Neuronal stem cell (in vitro differentiated cells): ENCODE measurements around the gene BRINP1.

ENCODE experiments used
- DNase-seq: peaks from one replicate; pipeline ENCODE4 v3.0.0-alpha.2; 2013; ENCODE audit warnings: low spot score
- H2AFZ ChIP-seq: one replicate; pipeline ENCODE4 v1.6.1; 2013; ENCODE audit warnings: mild to moderate bottlenecking, low read length, inconsistent platforms
- H2AK5ac ChIP-seq: 2 replicates; pipeline ENCODE4 v1.6.1; 2013; ENCODE audit warnings: low read depth, mild to moderate bottlenecking, inconsistent platforms, low read length, moderate library complexity, mixed read lengths
- H2BK120ac ChIP-seq: 2 replicates; pipeline ENCODE4 v1.6.1; 2013; ENCODE audit warnings: low read depth, mild to moderate bottlenecking, inconsistent platforms, low read length, moderate library complexity, mixed read lengths
- H2BK12ac ChIP-seq: one replicate; pipeline ENCODE4 v1.6.1; 2013; ENCODE audit warnings: low read length, inconsistent platforms
- H2BK15ac ChIP-seq: 2 replicates; pipeline ENCODE4 v1.6.1; 2013; ENCODE audit warnings: mild to moderate bottlenecking, low read length, inconsistent platforms, mixed read lengths
- H2BK5ac ChIP-seq: one replicate; pipeline ENCODE4 v1.6.1; 2013; ENCODE audit warnings: inconsistent platforms, mild to moderate bottlenecking, low read length, moderate library complexity
- H3K14ac ChIP-seq: one replicate; pipeline ENCODE4 v1.6.1; 2013; ENCODE audit warnings: low read length, inconsistent platforms
- H3K18ac ChIP-seq: 2 replicates; pipeline ENCODE4 v1.6.1; 2013; ENCODE audit warnings: low read length, inconsistent platforms
- H3K23ac ChIP-seq: 2 replicates; pipeline ENCODE4 v1.6.1; 2013; ENCODE audit warnings: low read depth, mild to moderate bottlenecking, mixed read lengths, low read length, inconsistent platforms; ENCODE audit not compliant: poor library complexity
- H3K27ac ChIP-seq: replicated peaks from 3 replicates; pipeline ENCODE4 v1.5.1; 2013; ENCODE audit warnings: low read length, inconsistent platforms
- H3K27me3 ChIP-seq, 3 experiments: 2 replicates each; pipeline ENCODE4 v1.6.1; 2013; ENCODE audit warnings: low read length in 3 of 3, mild to moderate bottlenecking in 2 of 3, inconsistent platforms in 1 of 3, low read depth in 1 of 3, mixed read lengths in 1 of 3, moderate library complexity in 1 of 3; ENCODE audit not compliant: control insufficient read depth in 3 of 3, insufficient read depth in 3 of 3
- H3K36me3 ChIP-seq, 2 donors: replicated peaks in 1 of 2; 2 replicates each; pipeline ENCODE4 v1.6.1; 2013; ENCODE audit warnings: low read length in 2 of 2; ENCODE audit not compliant: control insufficient read depth in 2 of 2, insufficient read depth in 2 of 2
- H3K4ac ChIP-seq: 2 replicates; pipeline ENCODE4 v1.6.1; 2013; ENCODE audit warnings: inconsistent platforms, mild to moderate bottlenecking, low read length, moderate library complexity
- H3K4me1 ChIP-seq, 2 donors: 1 replicate in 1 of 2; 2 replicates in 1 of 2; pipeline ENCODE4 v1.6.1; 2013; ENCODE audit warnings: low read length in 2 of 2, low read depth in 1 of 2; ENCODE audit not compliant: control insufficient read depth in 2 of 2, insufficient read depth in 1 of 2
- H3K4me2 ChIP-seq: one replicate; pipeline ENCODE4 v1.6.1; 2013; ENCODE audit warnings: mild to moderate bottlenecking, low read length, inconsistent platforms; ENCODE audit not compliant: insufficient read depth, poor library complexity, severe bottlenecking
- H3K4me3 ChIP-seq, 2 donors: 2 replicates each; pipeline ENCODE4 v1.5.1; 2013; ENCODE audit warnings: low read length in 2 of 2, mild to moderate bottlenecking in 2 of 2, inconsistent platforms in 1 of 2, moderate library complexity in 1 of 2
- H3K79me1 ChIP-seq: one replicate; pipeline ENCODE4 v1.6.1; 2013; ENCODE audit warnings: low read depth, mild to moderate bottlenecking, inconsistent platforms, low read length, moderate library complexity
- H3K9ac ChIP-seq: one replicate; pipeline ENCODE4 v1.6.1; 2013; ENCODE audit warnings: mild to moderate bottlenecking, low read depth, low read length, inconsistent platforms; ENCODE audit not compliant: poor library complexity
- H3K9me3 ChIP-seq, 2 donors: replicated peaks in 1 of 2; 2 replicates each; pipeline versions ENCODE3 to v1.6.1; 2013; ENCODE audit warnings: low read length in 2 of 2, mild to moderate bottlenecking in 2 of 2, inconsistent platforms in 1 of 2, low read depth in 1 of 2, mixed read lengths in 1 of 2, moderate library complexity in 1 of 2; ENCODE audit not compliant: control insufficient read depth in 2 of 2, insufficient read depth in 1 of 2
- H4K8ac ChIP-seq: one replicate; pipeline ENCODE4 v1.6.1; 2013; ENCODE audit warnings: low read depth, mild to moderate bottlenecking, inconsistent platforms, low read length, moderate library complexity
- H4K91ac ChIP-seq: one replicate; pipeline ENCODE4 v1.6.1; 2013; ENCODE audit warnings: low read length, low read depth, mild to moderate bottlenecking, inconsistent platforms; ENCODE audit not compliant: poor library complexity
- WGBS, 2 donors: extraction: QIAGEN DNeasy Blood & Tissue Kit; methylation state at CpG; one replicate each; pipeline ENCODE4 v1.1.7; 2013; ENCODE audit warnings: missing lambda C conversion rate in 2 of 2, mixed read lengths in 1 of 2; ENCODE audit not compliant: insufficient read length in 2 of 2, insufficient replicate concordance in 1 of 2; ENCODE audit errors: extremely low coverage in 2 of 2; 5-methylcytosine and 5-hydroxymethylcytosine counted together

BRINP1 gene

DNA sequence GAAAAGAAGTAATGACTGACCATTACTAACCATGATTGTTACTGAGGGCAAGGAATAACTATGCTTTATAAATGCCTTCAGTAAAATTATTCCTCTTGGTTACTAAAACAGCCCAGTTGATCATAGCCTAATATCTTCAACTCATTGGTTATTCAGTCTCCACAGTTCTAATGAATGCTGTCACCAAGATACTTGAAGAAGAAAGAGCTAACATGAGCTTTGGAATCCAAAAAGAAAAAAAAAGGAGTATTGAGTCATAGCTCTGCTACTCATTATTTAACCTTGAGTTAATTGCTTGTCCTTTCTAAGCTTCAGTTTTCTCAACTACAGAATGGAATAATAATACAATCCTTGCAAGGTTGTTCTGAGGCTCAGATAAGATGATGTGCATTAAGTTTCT, 187.7 kb downstream of the BRINP1 start:
- peaks cover 0 to 9% of the 10 kb centered on the region in 2 donors for H3K4me1 ChIP-seq
- no peak overlapping the region for H3K4me3 ChIP-seq
- H3K14ac ChIP-seq = no peak overlapping the region
- no peak overlapping the region for H3K27ac ChIP-seq
- H3K4ac ChIP-seq = no peak overlapping the region
- no peak overlapping the region for H4K8ac ChIP-seq
- H3K9ac ChIP-seq = no peak overlapping the region
- no peak overlapping the region for H2AFZ ChIP-seq
- no peak overlapping the region for H2AK5ac ChIP-seq
- H2BK5ac ChIP-seq = no peak overlapping the region
- H2BK120ac ChIP-seq = no peak overlapping the region
- no peak overlapping the region for H2BK12ac ChIP-seq
- no peaks in the 10 kb centered on the region for H3K36me3 ChIP-seq
- no peak overlapping the region for H4K91ac ChIP-seq
- no peak for DNase-seq
- no peaks in the 10 kb centered on the region for H3K27me3 ChIP-seq
- H3K4me2 ChIP-seq = no peak overlapping the region
- no peak overlapping the region for H3K18ac ChIP-seq
- H3K9me3 ChIP-seq = no peaks in the 10 kb centered on the region
- H2BK15ac ChIP-seq = no peak overlapping the region
- H3K23ac ChIP-seq = no peak overlapping the region
- H3K79me1 ChIP-seq = no peaks in the 10 kb centered on the region

- no peak overlapping the region for H2BK5ac ChIP-seq
- H3K27me3 ChIP-seq = no peaks in the 10 kb centered on the region
- H3K9me3 ChIP-seq = no peaks in the 10 kb centered on the region
- H4K8ac ChIP-seq = no peak overlapping the region
- no peak overlapping the region for H3K18ac ChIP-seq
- H2BK15ac ChIP-seq = no peak overlapping the region
- no peaks in the 10 kb centered on the region for H3K79me1 ChIP-seq
- no peak overlapping the region for H2BK120ac ChIP-seq
- H3K14ac ChIP-seq = no peak overlapping the region
- H2AFZ ChIP-seq = no peak overlapping the region
- no peak overlapping the region for H3K4ac ChIP-seq
- no CpG with 5 or more reads among the region's 3 CpGs for WGBS, 2 donors
- H3K36me3 ChIP-seq = no peaks in the 10 kb centered on the region
- no peak overlapping the region for H3K4me3 ChIP-seq
- no peak overlapping the region for H3K27ac ChIP-seq
- peaks cover 0 to 9% of the 10 kb centered on the region in 2 donors for H3K4me1 ChIP-seq
- no peak overlapping the region for H2BK12ac ChIP-seq
- no peak overlapping the region for H3K4me2 ChIP-seq
- no peak overlapping the region for H3K9ac ChIP-seq
- DNase-seq = no peak
- no peak overlapping the region for H4K91ac ChIP-seq
- H3K23ac ChIP-seq = no peak overlapping the region
- H2AK5ac ChIP-seq = no peak overlapping the region
Measured at GRCh38 chr9:119180897-119181296, 188.3 kb downstream of the BRINP1 start.

DNA sequence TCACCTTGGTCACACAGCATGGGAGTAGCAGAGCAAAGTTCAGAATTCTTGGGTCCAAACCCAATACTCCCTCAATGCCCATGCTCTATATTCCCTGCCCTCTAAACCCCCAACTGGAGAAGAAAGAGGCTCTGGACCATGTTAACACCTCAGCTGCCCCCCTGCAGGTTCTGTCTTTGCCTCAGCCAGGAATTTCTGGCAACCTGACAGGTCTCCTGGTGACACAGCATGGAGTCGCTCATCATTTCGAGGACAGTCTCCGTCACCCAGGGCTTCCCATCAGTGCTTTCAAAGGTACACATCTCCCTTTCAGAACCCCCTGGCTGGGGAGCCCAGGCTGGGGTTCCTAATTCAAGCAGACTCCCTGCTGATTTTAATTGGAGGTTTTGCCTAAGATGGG, 189.5 kb downstream of the BRINP1 start:
- H2AK5ac ChIP-seq = peak overlapping the region; percentile 6
- no peak for DNase-seq

GRCh38 chr9:119177196-119177595, 192.0 kb downstream of the BRINP1 start:
- peaks cover 0 to 9% of the 10 kb centered on the region in 2 donors for H3K4me1 ChIP-seq
- peak overlapping the region; percentile 8 for H3K14ac ChIP-seq
- H2AFZ ChIP-seq = no peak overlapping the region
- no peak overlapping the region for H3K27ac ChIP-seq
- WGBS, 2 donors = no CpG with 5 or more reads among the region's 9 CpGs
- no peak overlapping the region for H2BK5ac ChIP-seq
- peak overlapping the region; percentile 84 for H2AK5ac ChIP-seq
- H3K9me3 ChIP-seq = no peaks in the 10 kb centered on the region
- H3K36me3 ChIP-seq = no peaks in the 10 kb centered on the region
- no peak for DNase-seq
- no peak overlapping the region for H3K4me3 ChIP-seq
- no peaks in the 10 kb centered on the region for H3K79me1 ChIP-seq
- peak overlapping the region; percentile 68 for H4K8ac ChIP-seq
- no peak overlapping the region for H2BK15ac ChIP-seq
- H2BK120ac ChIP-seq = peak overlapping the region; percentile 52
- no peak overlapping the region for H3K4ac ChIP-seq
- H3K27me3 ChIP-seq = no peaks in the 10 kb centered on the region
- H3K23ac ChIP-seq = peak overlapping the region; percentile 73
- H2BK12ac ChIP-seq = no peak overlapping the region
- no peak overlapping the region for H3K18ac ChIP-seq
- peak overlapping the region; percentile 3 for H3K4me2 ChIP-seq
- H3K9ac ChIP-seq = no peak overlapping the region
- H4K91ac ChIP-seq = no peak overlapping the region

More for the DNA sequence above, 189.5 kb downstream of the BRINP1 start:
- H2BK12ac ChIP-seq = no peak overlapping the region
- H3K4ac ChIP-seq = no peak overlapping the region
- no peak overlapping the region for H3K27ac ChIP-seq
- no peak overlapping the region for H2AFZ ChIP-seq
- no peak overlapping the region for H3K9ac ChIP-seq
- H2BK120ac ChIP-seq = no peak overlapping the region
- H3K14ac ChIP-seq = no peak overlapping the region
- no peaks in the 10 kb centered on the region for H3K27me3 ChIP-seq
- no peaks in the 10 kb centered on the region for H3K79me1 ChIP-seq
- no peak overlapping the region for H3K4me2 ChIP-seq
- no peak overlapping the region for H4K91ac ChIP-seq
- H3K9me3 ChIP-seq = no peaks in the 10 kb centered on the region
- H2BK15ac ChIP-seq = no peak overlapping the region
- peaks cover 0 to 9% of the 10 kb centered on the region in 2 donors for H3K4me1 ChIP-seq
- peak overlapping the region; percentile 36 for H3K18ac ChIP-seq
- H3K4me3 ChIP-seq = no peak overlapping the region
- H3K36me3 ChIP-seq = no peaks in the 10 kb centered on the region
- H4K8ac ChIP-seq = no peak overlapping the region
- no CpG with 5 or more reads among the region's 3 CpGs for WGBS, 2 donors
- H3K23ac ChIP-seq = no peak overlapping the region
- H2BK5ac ChIP-seq = no peak overlapping the region
